Suppressor macrophage treated with lipopolysaccharide for 1 hour (primary cell): Measurements from ENCODE around the gene SLC24A4.

Experiments used
- DNase-seq, 3 donors: peaks; one replicate each; pipeline ENCODE4 v3.0.0-alpha.2; 2020 to 2022

SLC24A4 gene

GRCh38 chr14:92527721-92528120 is 204.8 kb downstream of the SLC24A4 start:
- peak; percentile 70 to 74 (median 70) for DNase-seq

DNA sequence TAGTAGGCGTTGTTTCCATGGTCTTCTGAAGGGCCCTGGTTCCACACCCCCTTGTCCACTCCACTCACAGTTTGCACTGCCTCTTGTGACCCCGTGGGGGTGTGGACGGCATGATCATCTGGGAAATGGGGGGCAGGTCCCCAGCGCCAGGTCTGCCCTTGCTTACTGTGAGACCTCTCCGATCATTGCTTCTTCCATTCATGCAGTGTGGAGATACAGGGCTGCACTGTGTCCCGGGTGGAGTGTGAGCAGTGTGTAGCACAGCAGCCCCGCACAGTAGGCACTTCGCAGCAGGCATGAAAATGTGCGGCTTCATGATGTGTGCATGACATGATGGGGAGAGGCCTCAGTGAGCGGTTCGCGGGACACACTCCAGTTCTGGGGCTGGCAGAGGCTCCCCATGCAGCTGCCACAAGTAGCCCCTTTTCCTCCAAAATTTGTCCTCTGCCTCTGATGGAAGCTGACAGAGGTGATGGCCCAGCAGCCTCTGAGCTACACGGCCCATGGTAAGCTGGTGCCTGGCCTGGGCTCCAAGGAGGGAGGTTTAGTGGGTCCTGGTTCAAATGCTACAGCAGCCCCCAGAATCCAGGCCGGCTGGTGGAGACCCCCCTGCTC is 205.6 kb downstream of the SLC24A4 start:
- DNase-seq = no peak

GRCh38 chr14:92529903-92530302 is 206.9 kb downstream of the SLC24A4 start:
- DNase-seq = peak; percentile 56 to 83 (median 70)

DNA sequence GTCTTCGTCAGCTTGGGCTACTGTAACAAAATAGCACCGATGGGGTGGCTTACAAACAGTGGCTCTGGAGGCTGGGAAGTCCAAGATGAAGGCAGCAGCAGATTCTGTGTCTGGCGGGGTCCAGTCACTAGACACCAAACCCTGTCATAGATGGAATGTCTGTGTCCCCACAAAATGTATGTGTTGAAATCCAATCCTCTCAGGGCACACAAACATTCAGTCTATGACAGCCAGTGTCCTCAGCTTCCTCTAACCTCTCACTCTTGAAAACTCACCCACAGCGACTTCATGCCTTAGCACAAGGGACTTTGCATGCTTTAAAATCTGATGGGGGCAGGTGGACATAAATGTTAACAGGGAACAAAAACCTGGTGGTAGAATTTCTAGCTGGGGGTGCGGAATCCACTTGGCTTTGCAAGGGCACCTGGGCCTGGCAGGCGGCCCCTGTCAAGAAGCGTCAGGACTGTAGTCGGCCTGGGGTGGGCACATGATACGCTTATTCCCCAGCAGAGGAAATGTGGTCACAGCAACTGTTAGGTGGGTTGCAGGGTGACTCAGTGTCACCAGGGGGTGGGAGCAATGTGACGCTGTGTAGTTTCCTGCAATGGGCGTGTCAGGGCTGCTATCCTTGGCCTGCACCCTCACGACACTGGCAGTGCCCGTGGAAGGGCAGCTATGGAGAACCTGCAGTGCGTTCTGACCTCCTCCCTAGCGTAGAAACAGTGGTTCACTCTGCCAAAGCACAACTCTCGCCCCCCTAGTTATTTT is 208.3 kb downstream of the SLC24A4 start:
- DNase-seq = peak; percentile 92 to 95 (median 92)

GRCh38 chr14:92532490-92533163 is 209.7 kb downstream of the SLC24A4 start:
- no peak for DNase-seq

DNA sequence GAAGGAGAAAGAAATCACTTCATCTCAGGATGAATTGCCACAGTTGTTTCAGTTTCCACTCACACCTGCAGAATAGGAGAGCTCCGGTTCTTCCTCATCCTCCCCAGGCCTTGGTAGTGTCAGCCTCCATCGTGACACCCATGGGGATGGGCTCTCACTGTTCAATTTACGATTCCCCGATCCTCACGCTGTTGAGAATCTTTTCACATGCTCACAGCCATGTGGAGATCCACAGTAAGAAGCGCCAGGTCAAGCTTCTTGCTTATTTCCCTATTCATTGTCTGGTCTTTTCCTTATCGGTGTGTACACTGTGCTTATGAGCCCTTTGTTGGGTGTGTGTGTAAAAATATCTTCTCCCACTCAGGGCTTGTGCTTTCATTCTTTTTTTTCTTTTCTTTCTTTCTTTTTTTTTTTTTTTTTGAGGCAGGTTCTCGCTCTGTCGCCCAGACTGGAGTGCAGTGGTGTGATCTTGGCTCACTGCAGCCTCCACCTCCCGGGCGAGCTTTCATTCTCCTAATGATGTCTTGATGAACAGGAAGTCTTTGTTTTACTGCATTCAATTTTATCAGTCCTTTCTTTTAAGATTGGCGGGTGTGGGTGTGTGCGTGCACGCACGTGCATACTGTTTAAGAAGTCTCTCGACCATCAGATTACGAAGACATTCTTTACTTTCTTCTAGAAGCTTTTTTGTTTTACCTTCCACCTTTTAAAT is 212.1 kb downstream of the SLC24A4 start:
- no peak for DNase-seq

GRCh38 chr14:92536231-92536630 is 213.3 kb downstream of the SLC24A4 start:
- DNase-seq = peak in 2 of 3 donors; percentile 44 to 64

GRCh38 chr14:92538412-92538985 is 215.5 kb downstream of the SLC24A4 start:
- no peak for DNase-seq

- no peak for DNase-seq
Measured at GRCh38 chr14:92539419-92539818, 216.5 kb downstream of the SLC24A4 start.

DNA sequence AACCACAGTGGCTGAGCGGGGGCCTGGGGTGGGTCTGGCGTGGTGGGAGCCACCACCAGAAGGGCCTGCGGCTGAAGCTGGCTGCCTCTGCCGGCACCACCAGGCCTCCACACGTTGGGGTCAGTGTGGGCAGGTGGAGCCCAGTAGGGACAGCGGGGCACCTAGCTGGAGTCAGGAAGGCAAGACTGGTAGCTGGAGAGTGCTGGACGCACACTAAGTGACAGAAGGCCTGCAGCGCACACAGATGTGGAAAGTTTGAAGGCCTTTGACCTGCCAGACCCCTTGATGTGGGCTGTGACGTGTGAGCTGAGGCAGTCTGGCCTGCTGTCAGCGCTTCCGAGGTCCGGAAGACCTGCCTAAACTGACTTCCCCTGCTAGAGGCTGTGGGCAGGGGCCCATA is 216.9 kb downstream of the SLC24A4 start:
- DNase-seq = no peak

- peak; percentile 56 to 78 (median 76) for DNase-seq
Measured at GRCh38 chr14:92540472-92541048, 217.6 kb downstream of the SLC24A4 start.

DNA sequence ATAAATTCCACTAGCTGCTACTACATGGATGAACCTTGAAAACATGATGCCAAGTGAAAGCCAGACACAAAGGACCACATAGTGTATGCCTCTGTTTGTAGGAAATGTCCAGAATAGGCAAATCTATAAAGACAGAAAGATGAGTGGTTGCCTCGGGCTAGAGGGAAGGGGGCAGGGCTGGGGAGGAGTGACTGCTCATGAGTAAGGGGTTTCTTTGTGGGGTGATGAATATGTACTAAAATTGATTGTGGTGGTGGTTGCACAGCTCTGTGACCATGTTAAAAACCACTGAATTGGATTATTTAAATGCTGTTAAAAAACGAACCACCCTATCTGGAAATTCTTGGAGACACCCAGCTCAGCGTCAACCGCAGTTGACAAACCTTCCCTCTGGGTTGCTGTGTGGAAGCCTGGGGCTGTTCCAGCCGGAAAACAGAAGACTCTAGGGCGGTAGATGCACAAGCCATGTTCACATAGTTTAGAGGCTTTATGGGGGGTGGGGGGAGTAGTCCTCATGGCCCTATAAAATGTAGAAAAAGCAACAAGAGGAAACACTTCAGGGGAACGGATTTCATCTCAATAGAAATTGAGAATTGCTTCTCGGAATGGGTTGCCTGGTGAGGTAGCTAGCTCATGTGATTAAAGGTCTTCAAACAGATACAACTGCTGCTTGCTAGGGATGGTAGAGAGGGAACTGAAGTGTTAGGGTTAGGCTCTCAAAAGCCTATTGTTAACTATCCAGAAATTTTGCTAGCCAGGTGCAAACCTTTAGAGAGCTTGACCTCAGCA is 220.0 kb downstream of the SLC24A4 start:
- DNase-seq = no peak

GRCh38 chr14:92544051-92544720 is 221.2 kb downstream of the SLC24A4 start:
- DNase-seq = no peak

- peak; percentile 52 to 61 (median 54) for DNase-seq
Measured at GRCh38 chr14:92546347-92547053, 223.5 kb downstream of the SLC24A4 start.

GRCh38 chr14:92549105-92549858 is 226.3 kb downstream of the SLC24A4 start:
- peak; percentile 77 to 89 (median 84) for DNase-seq

- peak; percentile 71 to 76 (median 72) for DNase-seq
Measured at GRCh38 chr14:92549859-92550230, 226.9 kb downstream of the SLC24A4 start.
